HK-2 (cell line): ENCODE results near the gene RTKN2.

Source experiments
- DNase-seq: peaks from one replicate; pipeline ENCODE4 v3.0.0-alpha.2; 2018; ENCODE audit not compliant: unreplicated experiment

RTKN2 gene

GRCh38 chr10:62172465-62172864 is 96.2 kb downstream of the RTKN2 start:
- no peak for DNase-seq

- DNase-seq = no peak
These were observed 96.9 kb downstream of the RTKN2 start for GRCh38 chr10:62171791-62172190.

- DNase-seq = no peak
These were observed 97.9 kb downstream of the RTKN2 start for GRCh38 chr10:62170732-62171131.

GRCh38 chr10:62166331-62167131 is 102.1 kb downstream of the RTKN2 start:
- no peak for DNase-seq

GRCh38 chr10:62165803-62166202 is 102.8 kb downstream of the RTKN2 start:
- no peak for DNase-seq

- no peak for DNase-seq
These were observed 105.6 kb downstream of the RTKN2 start for GRCh38 chr10:62163024-62163423.

GRCh38 chr10:62162261-62162981 is 106.2 kb downstream of the RTKN2 start:
- DNase-seq = no peak

GRCh38 chr10:62159351-62159750 is 109.3 kb downstream of the RTKN2 start:
- DNase-seq = peak; percentile 7

GRCh38 chr10:62157601-62158000 is 111.0 kb downstream of the RTKN2 start:
- DNase-seq = no peak

- no peak for DNase-seq
These were observed 113.5 kb downstream of the RTKN2 start for GRCh38 chr10:62155054-62155680.

GRCh38 chr10:62154231-62154630 is 114.4 kb downstream of the RTKN2 start:
- DNase-seq = no peak

GRCh38 chr10:62153191-62153590 is 115.5 kb downstream of the RTKN2 start:
- DNase-seq = no peak

GRCh38 chr10:62149621-62150020 is 119.0 kb downstream of the RTKN2 start:
- no peak for DNase-seq

- DNase-seq = no peak
These were observed 120.5 kb downstream of the RTKN2 start for GRCh38 chr10:62148155-62148554.

GRCh38 chr10:62147425-62147824 is 121.2 kb downstream of the RTKN2 start:
- DNase-seq = no peak

GRCh38 chr10:62136931-62137330 is 131.7 kb downstream of the RTKN2 start:
- DNase-seq = no peak

- no peak for DNase-seq
These were observed 135.0 kb downstream of the RTKN2 start for GRCh38 chr10:62133618-62134017.
